Loucy (cell line): ENCODE measurements around the gene PCSK4.

Experiments used
- H2AFZ ChIP-seq: fragments of 200-600 bp; sonication (generic); 2 replicates; pipeline ENCODE4 v1.6.0; 2016; ENCODE audit warnings: antibody characterized with exemption, mild to moderate bottlenecking, low read length, moderate library complexity
- H3F3A ChIP-seq: fragments of 200-600 bp; 2 replicates; pipeline ENCODE4 v1.6.0; 2016; ENCODE audit warnings: antibody characterized with exemption, low read depth, mild to moderate bottlenecking
- H3K27me3 ChIP-seq: fragments of 200-600 bp; sonication (generic); 2 replicates; pipeline ENCODE4 v1.6.1; 2014; ENCODE audit warnings: low read length, mild to moderate bottlenecking; ENCODE audit not compliant: insufficient read depth, poor library complexity, severe bottlenecking
- H3K36me3 ChIP-seq: fragments of 200-600 bp; sonication (generic); 2 replicates; pipeline ENCODE4 v1.6.1; 2016; ENCODE audit warnings: low read length; ENCODE audit not compliant: insufficient read depth
- H3K4me1 ChIP-seq: fragments of 200-600 bp; sonication (generic); 2 replicates; pipeline ENCODE4 v1.5.1; 2014; ENCODE audit warnings: low read length, mild to moderate bottlenecking; ENCODE audit not compliant: insufficient read depth, poor library complexity, severe bottlenecking
- H3K4me2 ChIP-seq: fragments of 200-600 bp; sonication (generic); 2 replicates; pipeline ENCODE4 v1.6.0; 2014; ENCODE audit warnings: antibody characterized with exemption, low read length, low read depth, mild to moderate bottlenecking; ENCODE audit not compliant: poor library complexity, severe bottlenecking
- H3K4me3 ChIP-seq: fragments of 200-600 bp; sonication (generic); 2 replicates; pipeline ENCODE4 v1.5.1; 2014; ENCODE audit warnings: low read length, mild to moderate bottlenecking, mixed read lengths; ENCODE audit not compliant: poor library complexity, severe bottlenecking
- H3K79me2 ChIP-seq: fragments of 200-600 bp; sonication (generic); 2 replicates; pipeline ENCODE4 v1.6.1; 2014; ENCODE audit warnings: low read length; ENCODE audit not compliant: insufficient read depth
- H3K9ac ChIP-seq: fragments of 200-600 bp; sonication (generic); 2 replicates; pipeline ENCODE4 v1.6.0; 2014; ENCODE audit warnings: mild to moderate bottlenecking, low read depth, low read length, moderate library complexity; ENCODE audit not compliant: poor library complexity, severe bottlenecking
- H3K9me2 ChIP-seq: fragments of 200-600 bp; sonication (generic); replicated peaks from 2 replicates; pipeline ENCODE4 v1.6.1; 2016; ENCODE audit warnings: low read depth, low read length, mixed read lengths
- H3K9me3 ChIP-seq: fragments of 200-600 bp; sonication (generic); 2 replicates; pipeline ENCODE4 v1.6.1; 2014; ENCODE audit warnings: mild to moderate bottlenecking, antibody characterized with exemption, low read length, low read depth; ENCODE audit not compliant: insufficient read depth
- H4K20me1 ChIP-seq: fragments of 200-600 bp; sonication (generic); 2 replicates; pipeline ENCODE4 v1.6.0; 2014; ENCODE audit warnings: antibody characterized with exemption, low read length, mild to moderate bottlenecking; ENCODE audit not compliant: insufficient read depth, poor library complexity, severe bottlenecking
- EZH2phosphoT487 ChIP-seq: fragments of 200-600 bp; IDR thresholded peaks from 2 replicates; pipeline ENCODE4 v1.6.1; 2018; ENCODE audit warnings: antibody characterized with exemption, mild to moderate bottlenecking, moderate library complexity, borderline replicate concordance
- TF ChIP-seq, protein P1 (sequence below): fragments of 200-600 bp; sonication (generic); conservative IDR thresholded peaks from 2 replicates; pipeline ENCODE4 v1.5.1; 2014; ENCODE audit warnings: mild to moderate bottlenecking, antibody characterized with exemption, low read length

The PCSK4 gene

GRCh38 chr19:1516395-1516753 lies 26.2 kb upstream of the PCSK4 start:
- Histone ChIP-seq H3K9me2 (no peaks in the 10 kb centered on the region), H3K9ac (no peak overlapping the region), H3F3A (no peaks in the 10 kb centered on the region), H3K79me2 (no peaks in the 10 kb centered on the region), H3K4me1 (no peaks in the 10 kb centered on the region), H3K36me3 (no peaks in the 10 kb centered on the region), H4K20me1 (no peaks in the 10 kb centered on the region), H3K4me2 (no peak overlapping the region), H3K27me3 (no peaks in the 10 kb centered on the region), H3K4me3 (no peak overlapping the region), H2AFZ (no peak overlapping the region), H3K9me3 (no peaks in the 10 kb centered on the region)
- TF ChIP-seq, protein P1, sequence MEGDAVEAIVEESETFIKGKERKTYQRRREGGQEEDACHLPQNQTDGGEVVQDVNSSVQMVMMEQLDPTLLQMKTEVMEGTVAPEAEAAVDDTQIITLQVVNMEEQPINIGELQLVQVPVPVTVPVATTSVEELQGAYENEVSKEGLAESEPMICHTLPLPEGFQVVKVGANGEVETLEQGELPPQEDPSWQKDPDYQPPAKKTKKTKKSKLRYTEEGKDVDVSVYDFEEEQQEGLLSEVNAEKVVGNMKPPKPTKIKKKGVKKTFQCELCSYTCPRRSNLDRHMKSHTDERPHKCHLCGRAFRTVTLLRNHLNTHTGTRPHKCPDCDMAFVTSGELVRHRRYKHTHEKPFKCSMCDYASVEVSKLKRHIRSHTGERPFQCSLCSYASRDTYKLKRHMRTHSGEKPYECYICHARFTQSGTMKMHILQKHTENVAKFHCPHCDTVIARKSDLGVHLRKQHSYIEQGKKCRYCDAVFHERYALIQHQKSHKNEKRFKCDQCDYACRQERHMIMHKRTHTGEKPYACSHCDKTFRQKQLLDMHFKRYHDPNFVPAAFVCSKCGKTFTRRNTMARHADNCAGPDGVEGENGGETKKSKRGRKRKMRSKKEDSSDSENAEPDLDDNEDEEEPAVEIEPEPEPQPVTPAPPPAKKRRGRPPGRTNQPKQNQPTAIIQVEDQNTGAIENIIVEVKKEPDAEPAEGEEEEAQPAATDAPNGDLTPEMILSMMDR = no peak

- H3K9me2 ChIP-seq = no peaks in the 10 kb centered on the region
- no peaks in the 10 kb centered on the region for H3K79me2 ChIP-seq
- H3K4me3 ChIP-seq = no peak overlapping the region
- H3K4me1 ChIP-seq = no peaks in the 10 kb centered on the region
- H3K4me2 ChIP-seq = no peak overlapping the region
- no peaks in the 10 kb centered on the region for H3F3A ChIP-seq
- no peak overlapping the region for H3K9ac ChIP-seq
- no peaks in the 10 kb centered on the region for H3K36me3 ChIP-seq
- H3K9me3 ChIP-seq = no peaks in the 10 kb centered on the region
- no peaks in the 10 kb centered on the region for H4K20me1 ChIP-seq
- H2AFZ ChIP-seq = no peak overlapping the region
- no peaks in the 10 kb centered on the region for H3K27me3 ChIP-seq
- TF ChIP-seq, protein P1 = no peak
- TF ChIP-seq EZH2phosphoT487 = no peak
Measured at GRCh38 chr19:1514986-1515721, 25.0 kb upstream of the PCSK4 start.

DNA sequence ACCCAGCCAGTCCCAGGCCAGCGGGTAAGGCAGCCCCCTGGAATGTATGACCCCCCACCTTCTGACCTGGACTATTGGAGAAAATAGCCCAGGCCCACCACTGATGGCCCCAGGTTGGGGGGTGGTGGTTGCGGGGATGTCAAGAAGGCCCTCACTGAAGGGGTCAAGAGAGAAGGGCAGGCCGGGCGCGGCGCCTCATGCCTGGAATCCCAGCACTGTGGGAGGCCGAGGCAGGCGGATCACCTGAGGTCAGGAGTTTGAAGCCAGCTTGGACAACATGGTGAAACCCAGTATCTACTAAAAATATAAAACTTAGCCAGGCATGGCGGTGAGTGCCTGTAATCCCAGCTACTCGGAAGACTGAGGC lies 24.1 kb upstream of the PCSK4 start:
- no peaks in the 10 kb centered on the region for H3K27me3 ChIP-seq

More for the DNA sequence above, 24.1 kb upstream of the PCSK4 start:
- Histone ChIP-seq H3K79me2 (no peaks in the 10 kb centered on the region), H2AFZ (no peak overlapping the region), H3K4me1 (no peaks in the 10 kb centered on the region), H3K4me2 (no peak overlapping the region), H3F3A (no peaks in the 10 kb centered on the region), H3K4me3 (no peak overlapping the region), H3K36me3 (no peaks in the 10 kb centered on the region), H3K9ac (no peak overlapping the region), H3K9me3 (no peaks in the 10 kb centered on the region), H4K20me1 (no peaks in the 10 kb centered on the region), H3K9me2 (no peaks in the 10 kb centered on the region)
- TF ChIP-seq, protein P1 = no peak
- no peak for TF ChIP-seq EZH2phosphoT487
